ENCODE measurements around the gene ZNF710.
A peak's percentile ranks its signal among the peaks of the same experiment; 100 is the strongest.

Gene ZNF710

DNA sequence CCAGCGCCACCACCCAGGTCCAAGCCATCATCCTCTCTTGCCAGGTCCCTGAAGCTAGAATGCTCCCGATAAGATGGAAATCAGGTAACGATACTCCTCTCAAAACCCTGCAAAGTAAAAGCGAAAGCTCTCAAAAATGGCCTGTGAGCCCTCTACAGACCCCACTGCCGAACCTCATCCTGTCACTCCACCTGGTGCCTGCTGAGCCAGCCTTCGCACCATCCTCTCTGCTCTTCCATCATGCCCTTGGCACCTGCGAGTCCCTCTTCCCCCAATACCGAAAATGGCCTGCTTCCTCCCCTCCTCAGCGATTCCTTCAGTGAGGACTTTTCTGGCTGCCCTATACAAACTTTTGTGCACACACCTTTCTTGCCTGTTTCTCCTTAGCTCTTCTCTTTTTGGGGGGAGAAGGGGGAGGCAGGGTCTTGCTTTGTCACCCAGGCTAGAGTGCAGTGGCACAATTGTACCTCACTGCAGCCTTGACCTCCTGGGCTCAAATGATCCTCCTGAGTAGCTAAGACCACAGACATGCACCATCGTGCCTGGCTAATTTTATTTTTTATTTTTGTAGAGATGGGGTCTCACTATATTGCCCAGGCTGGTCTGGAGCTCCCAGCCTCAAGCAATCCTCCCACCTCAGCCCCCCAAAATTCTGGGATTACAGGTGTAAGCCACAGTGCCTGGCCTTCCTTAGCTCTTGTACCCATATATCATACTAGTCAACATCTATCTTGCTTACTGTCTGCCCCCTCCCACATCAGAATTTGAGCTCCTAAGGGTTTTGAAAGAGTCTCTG, 98.1 kb downstream of the ZNF710 start:
- Histone ChIP-seq H3K27ac (replicated peaks) (no peak overlapping the region), H3K27me3 (ENCODE audit: insufficient read depth, poor library complexity, severe bottlenecking) (no peaks in the 10 kb centered on the region), H3K4me3 (replicated peaks; ENCODE audit: insufficient read depth, low read length) (no peak overlapping the region)
- TF ChIP-seq CTCF (IDR thresholded peaks at IDR 0.05; ENCODE audit: insufficient read depth, low read length), result no peak
- TF ChIP-seq, protein P1, sequence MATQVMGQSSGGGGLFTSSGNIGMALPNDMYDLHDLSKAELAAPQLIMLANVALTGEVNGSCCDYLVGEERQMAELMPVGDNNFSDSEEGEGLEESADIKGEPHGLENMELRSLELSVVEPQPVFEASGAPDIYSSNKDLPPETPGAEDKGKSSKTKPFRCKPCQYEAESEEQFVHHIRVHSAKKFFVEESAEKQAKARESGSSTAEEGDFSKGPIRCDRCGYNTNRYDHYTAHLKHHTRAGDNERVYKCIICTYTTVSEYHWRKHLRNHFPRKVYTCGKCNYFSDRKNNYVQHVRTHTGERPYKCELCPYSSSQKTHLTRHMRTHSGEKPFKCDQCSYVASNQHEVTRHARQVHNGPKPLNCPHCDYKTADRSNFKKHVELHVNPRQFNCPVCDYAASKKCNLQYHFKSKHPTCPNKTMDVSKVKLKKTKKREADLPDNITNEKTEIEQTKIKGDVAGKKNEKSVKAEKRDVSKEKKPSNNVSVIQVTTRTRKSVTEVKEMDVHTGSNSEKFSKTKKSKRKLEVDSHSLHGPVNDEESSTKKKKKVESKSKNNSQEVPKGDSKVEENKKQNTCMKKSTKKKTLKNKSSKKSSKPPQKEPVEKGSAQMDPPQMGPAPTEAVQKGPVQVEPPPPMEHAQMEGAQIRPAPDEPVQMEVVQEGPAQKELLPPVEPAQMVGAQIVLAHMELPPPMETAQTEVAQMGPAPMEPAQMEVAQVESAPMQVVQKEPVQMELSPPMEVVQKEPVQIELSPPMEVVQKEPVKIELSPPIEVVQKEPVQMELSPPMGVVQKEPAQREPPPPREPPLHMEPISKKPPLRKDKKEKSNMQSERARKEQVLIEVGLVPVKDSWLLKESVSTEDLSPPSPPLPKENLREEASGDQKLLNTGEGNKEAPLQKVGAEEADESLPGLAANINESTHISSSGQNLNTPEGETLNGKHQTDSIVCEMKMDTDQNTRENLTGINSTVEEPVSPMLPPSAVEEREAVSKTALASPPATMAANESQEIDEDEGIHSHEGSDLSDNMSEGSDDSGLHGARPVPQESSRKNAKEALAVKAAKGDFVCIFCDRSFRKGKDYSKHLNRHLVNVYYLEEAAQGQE (IDR thresholded peaks at IDR 0.05; ENCODE audit: insufficient replicate concordance, low read depth), result no peak
- no peak for TF ChIP-seq POLR2AphosphoS5 (IDR thresholded peaks at IDR 0.05; ENCODE audit: low read depth)
- TF ChIP-seq SPI1 (IDR thresholded peaks at IDR 0.05; ENCODE audit: borderline replicate concordance, low read depth), result no peak
- no peak for TF ChIP-seq GABPA (IDR thresholded peaks at IDR 0.05; ENCODE audit: low read depth)
- DNase-seq (ENCODE audit: low read depth in 1 of 2, low spot score in 1 of 2), result no peak

GRCh38 chr15:90099868-90100831, 99.0 kb downstream of the ZNF710 start:
- no peak overlapping the region for H3K4me3 ChIP-seq (replicated peaks; ENCODE audit: insufficient read depth, low read length)
- no peaks in the 10 kb centered on the region for H3K27me3 ChIP-seq (ENCODE audit: insufficient read depth, poor library complexity, severe bottlenecking)
- peak; percentile 56 to 83 for DNase-seq (ENCODE audit: low read depth in 1 of 2, low spot score in 1 of 2)
- TF ChIP-seq GABPA (IDR thresholded peaks at IDR 0.05; ENCODE audit: low read depth), result no peak
- TF ChIP-seq POLR2AphosphoS5 (IDR thresholded peaks at IDR 0.05; ENCODE audit: low read depth), result peak; percentile 99
- H3K27ac ChIP-seq (replicated peaks), result peak overlapping the region; percentile 91

GRCh38 chr15:90101130-90101968, 100.2 kb downstream of the ZNF710 start:
- Histone ChIP-seq H3K27me3 (ENCODE audit: insufficient read depth, poor library complexity, severe bottlenecking) (no peaks in the 10 kb centered on the region), H3K4me3 (replicated peaks; ENCODE audit: insufficient read depth, low read length) (peak overlapping the region; percentile 61), H3K27ac (replicated peaks) (peak overlapping the region; percentile 91)
- DNase-seq (ENCODE audit: low read depth in 1 of 2, low spot score in 1 of 2), result peak; percentile 39 to 81
- peak; percentile 47; the same call in 1 of the 2 replicates for TF ChIP-seq POLR2AphosphoS5 (IDR thresholded peaks at IDR 0.05; ENCODE audit: low read depth)
- TF ChIP-seq CTCF (IDR thresholded peaks at IDR 0.05; ENCODE audit: insufficient read depth, low read length), result no peak
- 0 out of 2 replicates have a peak, but pooled peaks have one; percentile 24 for TF ChIP-seq GABPA (IDR thresholded peaks at IDR 0.05; ENCODE audit: low read depth)
- TF ChIP-seq, protein P1 (IDR thresholded peaks at IDR 0.05; ENCODE audit: insufficient replicate concordance, low read depth), result no peak
- TF ChIP-seq SPI1 (IDR thresholded peaks at IDR 0.05; ENCODE audit: borderline replicate concordance, low read depth), result peak; percentile 94

Measured in HL-60 (cell line).